K562 (cell line): Measurements from ENCODE around the gene VPS13C. TPM values are rescaled to one million over a fixed set of nuclear protein-coding genes. Genes with fewer than 3 reads are reported as not detected.

Experiments used
- CHD7 ChIP-seq: fragments of 200-600 bp; sonication (generic); IDR thresholded peaks from one replicate; pipeline ENCODE4 v1.6.1; 2012; ENCODE audit warnings: mild to moderate bottlenecking, low read depth, low read length, inconsistent platforms
- MGA ChIP-seq: fragments of 450-650 bp; IDR thresholded peaks from 2 replicates; pipeline ENCODE4 v1.6.1; 2016; ENCODE audit warnings: mild to moderate bottlenecking, moderate library complexity
- POLR3A ChIP-seq: IDR thresholded peaks from 2 replicates; pipeline ENCODE4 v1.6.1; 2011; ENCODE audit warnings: borderline replicate concordance, mild to moderate bottlenecking, moderate library complexity; ENCODE audit not compliant: insufficient read length, insufficient read depth; ENCODE audit errors: extremely low read depth
- polyA plus RNA-seq, 8 experiments: library from polyadenylated mRNA; depleted of rRNA in 4 of 8; stranded (reverse) in 5 of 8; unstranded in 3 of 8; fragments of >200 nt; fragmentation: Nextera tagmentation in 2 of 8; fragmentation: Illumina TruSeq in 1 of 8; extraction: Ambion mirVana in 2 of 8; extraction: Trizol in 1 of 8; gene quantifications; 2 replicates each; pipeline versions ENCODE4 v1.2.1 to v1.2.3, GENCODE V29; 2011 to 2014; ENCODE audit warnings: inconsistent platforms in 1 of 8, missing spikeins in 1 of 8
- total RNA-seq, 7 experiments: library from RNA; depleted of rRNA in 6 of 7; stranded (reverse); fragments of >200 nt in 6 of 7; fragmentation: Illumina TruSeq in 2 of 7; extraction: Trizol in 2 of 7; gene quantifications; 2 replicates each; pipeline versions ENCODE4 v1.2.1 to v1.2.3, GENCODE V29; 2011 to 2021; ENCODE audit warnings: low replicate concordance in 1 of 7

Gene VPS13C
- total and polyA plus RNA-seq, 9 of the 15 experiments (the other 6 are each of a cell fraction or from before 2014, with no cell fraction given) = 5.2 to 32.3 (median 15.7) TPM

- TF ChIP-seq MGA (peak; percentile 78), CHD7 (no peak), POLR3A (no peak)
These were observed 8.0 kb upstream of the VPS13C start (continued) for GRCh38 chr15:62068071-62068809.
